ES-I3 (cell line): ENCODE data around the gene SPRY2.

Experiments used
- H3K36me3 ChIP-seq: 2 replicates; pipeline ENCODE4 v1.6.1; 2013; ENCODE audit warnings: mild to moderate bottlenecking, low read length, control low read depth, moderate library complexity; ENCODE audit not compliant: insufficient read depth
- H3K4me1 ChIP-seq: 2 replicates; pipeline ENCODE4 v1.6.1; 2013; ENCODE audit warnings: mild to moderate bottlenecking, control low read depth, low read length; ENCODE audit not compliant: insufficient read depth
- H3K9ac ChIP-seq: 2 replicates; pipeline ENCODE4 v1.6.1; 2013; ENCODE audit warnings: low read depth, mild to moderate bottlenecking, low read length, moderate library complexity
- H3K9me3 ChIP-seq: 2 replicates; pipeline ENCODE4 v1.6.1; 2013; ENCODE audit warnings: mild to moderate bottlenecking, low read length, moderate library complexity; ENCODE audit not compliant: control insufficient read depth, insufficient read depth

The SPRY2 gene

DNA sequence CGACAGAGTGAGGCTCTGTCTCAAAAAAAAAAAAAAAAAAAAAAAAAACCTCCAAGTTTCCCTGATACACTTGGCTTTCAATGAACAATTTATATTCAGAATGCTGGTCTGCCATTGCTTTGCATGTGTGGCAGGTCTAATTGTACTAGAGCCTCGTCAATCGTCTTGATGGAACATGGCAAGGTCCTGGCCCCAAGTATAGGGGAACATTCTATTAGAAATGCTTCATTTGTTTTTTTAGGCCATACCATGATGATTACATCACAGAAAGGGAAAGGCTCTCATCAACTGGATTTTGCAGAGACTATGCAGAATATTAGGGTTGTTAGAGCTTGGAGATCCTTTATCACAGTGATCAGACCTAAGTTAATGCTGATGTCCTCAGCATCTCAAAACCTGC is 28.0 kb downstream of the SPRY2 start:
- H3K9me3 ChIP-seq: no peaks in the 10 kb centered on the region; the same call in 1 of the 2 replicates
- no peak overlapping the region for H3K9ac ChIP-seq
- no peaks in the 10 kb centered on the region for H3K4me1 ChIP-seq
- no peaks in the 10 kb centered on the region for H3K36me3 ChIP-seq

DNA sequence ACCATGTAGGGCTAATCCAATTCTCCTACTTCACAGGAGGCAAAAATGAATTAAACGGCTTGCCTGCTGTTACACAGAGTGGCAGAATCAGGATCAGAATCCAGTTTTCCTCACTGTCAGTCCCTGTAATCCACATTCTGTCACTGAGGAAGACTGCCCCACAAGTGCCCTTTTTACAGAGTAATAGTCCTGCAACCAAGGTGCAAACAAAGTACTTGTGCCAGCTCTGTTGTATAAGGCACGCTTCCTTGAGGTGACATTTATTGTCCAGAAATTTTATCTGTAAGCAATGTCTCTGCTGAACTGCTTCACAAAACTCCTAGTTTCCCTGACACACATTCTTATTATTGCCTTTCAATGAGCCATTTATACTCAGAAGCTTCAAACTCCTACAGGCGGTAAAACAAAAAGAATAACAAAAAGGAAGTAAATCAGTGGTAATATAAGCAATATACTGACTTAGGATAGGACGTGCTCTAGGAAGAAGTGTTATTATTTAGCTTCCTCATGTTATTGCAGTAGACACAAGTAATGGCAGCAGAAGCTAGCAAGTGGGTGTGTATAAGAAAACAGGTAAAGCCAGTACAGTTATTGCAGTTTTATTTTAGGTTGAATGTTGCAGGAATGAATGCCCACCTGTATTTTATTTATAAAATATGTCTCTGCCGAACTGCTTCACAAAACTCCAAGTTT is 28.8 kb downstream of the SPRY2 start:
- no peaks in the 10 kb centered on the region for H3K4me1 ChIP-seq
- H3K36me3 ChIP-seq: no peaks in the 10 kb centered on the region

DNA sequence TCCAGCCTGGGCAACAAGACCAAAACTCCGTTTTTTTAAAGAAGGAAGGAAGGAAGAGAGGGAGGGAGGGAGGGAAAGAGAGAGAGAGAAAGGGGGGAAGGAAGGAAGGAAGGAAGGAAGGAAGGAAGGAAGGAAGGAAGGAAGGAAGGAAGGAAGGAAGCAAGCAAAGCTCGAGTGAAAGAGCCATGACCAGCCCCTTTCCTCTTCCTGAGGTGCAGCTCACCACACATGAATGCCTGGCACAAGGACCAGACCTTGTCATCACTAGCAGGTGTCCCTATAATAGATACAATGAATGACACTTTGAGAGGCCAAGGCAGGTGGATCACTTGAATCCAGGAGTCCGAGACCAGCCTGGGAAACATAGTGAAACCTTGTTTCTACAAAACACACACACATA is 31.0 kb downstream of the SPRY2 start:
- no peaks in the 10 kb centered on the region for H3K36me3 ChIP-seq
- no peaks in the 10 kb centered on the region; the same call in 1 of the 2 replicates for H3K9me3 ChIP-seq
- H3K9ac ChIP-seq: no peak overlapping the region
- peaks cover 9% of the 10 kb centered on the region; the same call in 1 of the 2 replicates for H3K4me1 ChIP-seq

More for the DNA sequence above, 28.8 kb downstream of the SPRY2 start:
- H3K9ac ChIP-seq: no peak overlapping the region
- H3K9me3 ChIP-seq: no peaks in the 10 kb centered on the region; the same call in 1 of the 2 replicates

DNA sequence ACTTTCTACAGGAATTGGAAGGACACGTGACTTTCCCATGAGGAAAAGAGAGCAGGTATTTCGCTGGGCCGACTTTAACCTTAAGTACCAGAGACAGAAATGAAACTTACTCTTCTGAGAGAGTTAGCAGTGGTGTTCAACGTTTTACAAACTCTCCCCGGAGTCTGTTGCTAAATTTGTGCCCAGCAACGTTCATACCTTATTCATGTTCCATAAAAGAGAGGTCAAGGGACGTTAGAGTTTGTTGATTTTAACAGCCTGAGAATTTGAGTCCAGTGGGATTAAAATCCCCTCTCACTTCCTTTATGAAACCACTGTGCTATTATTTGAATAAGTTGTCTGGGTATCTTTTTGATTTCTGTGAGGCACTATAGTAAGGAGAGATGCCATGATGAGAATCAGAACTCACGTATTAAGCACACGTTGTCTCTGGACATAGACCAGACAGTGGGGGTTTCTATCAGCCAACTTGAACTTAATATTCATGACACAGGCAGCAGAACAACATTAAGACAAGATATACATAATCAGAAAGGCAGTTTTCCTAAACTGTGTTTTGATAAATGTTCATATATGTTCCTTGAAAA is 33.4 kb downstream of the SPRY2 start:
- H3K4me1 ChIP-seq: peaks cover 9% of the 10 kb centered on the region; the same call in 1 of the 2 replicates
- H3K9me3 ChIP-seq: no peaks in the 10 kb centered on the region
- H3K9ac ChIP-seq: no peak overlapping the region
- H3K36me3 ChIP-seq: no peaks in the 10 kb centered on the region

DNA sequence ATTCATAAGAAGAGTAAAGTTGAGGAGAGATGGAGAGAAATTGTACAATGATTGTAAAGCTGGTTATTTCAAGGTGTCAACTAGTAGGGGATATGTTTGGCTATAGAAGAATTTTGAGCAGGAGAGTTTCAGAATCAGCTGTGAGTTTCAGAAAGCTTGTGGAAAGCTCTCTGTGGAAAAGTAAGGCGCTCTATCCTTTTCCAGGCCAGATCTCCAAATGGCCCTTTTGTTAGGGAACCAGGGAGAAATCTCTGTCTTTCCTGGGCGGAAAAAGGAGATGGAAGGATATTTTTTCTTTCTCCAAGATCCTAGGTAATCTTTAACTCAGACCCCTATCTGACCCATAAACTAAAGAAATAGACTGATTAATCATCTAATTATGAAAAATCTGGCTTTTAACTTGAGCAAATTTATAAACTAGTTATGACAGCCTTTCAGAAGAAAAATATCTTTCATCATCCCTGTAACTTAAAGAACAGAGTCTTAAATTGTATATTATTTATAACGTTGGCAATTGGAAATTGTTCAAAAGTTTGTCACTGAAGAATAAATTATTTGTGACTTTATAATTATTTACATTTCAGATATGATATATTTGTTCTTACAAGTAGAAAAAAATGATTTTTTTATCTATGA is 34.5 kb downstream of the SPRY2 start:
- no peaks in the 10 kb centered on the region for H3K36me3 ChIP-seq
- H3K9ac ChIP-seq: no peak overlapping the region
- H3K4me1 ChIP-seq: peaks cover 9% of the 10 kb centered on the region; the same call in 1 of the 2 replicates
- no peaks in the 10 kb centered on the region for H3K9me3 ChIP-seq

DNA sequence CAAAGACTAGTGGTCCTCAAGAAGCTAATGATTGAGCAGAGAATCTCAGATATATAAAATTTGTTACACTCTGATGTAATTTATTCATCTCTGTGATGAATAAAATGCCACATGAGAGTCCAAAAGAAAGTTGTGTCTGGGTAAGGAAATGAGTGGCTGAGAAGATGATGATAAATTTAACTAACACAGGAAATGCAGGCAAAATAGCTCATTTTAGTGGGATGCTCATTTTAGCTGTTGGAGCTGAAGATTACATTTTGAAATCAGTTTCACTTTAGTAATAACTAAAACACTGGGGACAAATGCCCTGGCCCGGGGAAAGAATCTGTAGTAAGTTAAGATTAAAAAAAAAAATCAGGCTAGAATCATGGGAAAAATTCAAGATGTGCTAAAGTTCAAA is 35.2 kb downstream of the SPRY2 start:
- Histone ChIP-seq H3K36me3 (no peaks in the 10 kb centered on the region), H3K9me3 (no peaks in the 10 kb centered on the region), H3K4me1 (peaks cover 9% of the 10 kb centered on the region; the same call in 1 of the 2 replicates), H3K9ac (no peak overlapping the region)

DNA sequence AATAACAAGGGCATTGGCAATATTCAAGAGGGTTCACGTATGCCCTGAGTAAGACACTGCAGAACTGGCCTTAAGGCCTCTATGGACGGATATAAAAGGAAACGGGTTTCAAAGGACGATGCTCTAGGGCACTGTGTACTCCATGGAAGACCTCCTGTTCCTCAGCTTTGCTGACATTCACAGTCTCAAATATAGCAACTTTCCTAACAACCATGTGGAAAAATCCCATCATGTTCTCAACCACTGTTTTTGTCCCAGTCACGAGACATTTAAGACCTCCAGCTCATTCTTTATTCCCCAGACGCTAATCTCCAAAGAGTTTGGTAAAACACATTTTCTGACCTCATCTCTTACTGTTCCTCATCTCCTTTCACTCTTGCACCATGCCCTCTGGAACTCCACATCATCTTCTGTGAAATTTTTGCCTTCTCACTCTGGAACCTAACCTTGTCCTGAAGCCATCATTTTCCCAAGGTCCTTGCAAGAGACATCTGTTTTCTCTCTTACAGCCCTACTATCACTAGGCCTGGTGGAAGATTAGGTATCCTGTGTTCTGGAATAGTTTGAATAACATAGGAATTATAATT is 37.6 kb downstream of the SPRY2 start:
- H3K36me3 ChIP-seq: no peaks in the 10 kb centered on the region
- H3K4me1 ChIP-seq: peaks cover 9% of the 10 kb centered on the region; the same call in 1 of the 2 replicates
- no peaks in the 10 kb centered on the region for H3K9me3 ChIP-seq
- no peak overlapping the region for H3K9ac ChIP-seq

DNA sequence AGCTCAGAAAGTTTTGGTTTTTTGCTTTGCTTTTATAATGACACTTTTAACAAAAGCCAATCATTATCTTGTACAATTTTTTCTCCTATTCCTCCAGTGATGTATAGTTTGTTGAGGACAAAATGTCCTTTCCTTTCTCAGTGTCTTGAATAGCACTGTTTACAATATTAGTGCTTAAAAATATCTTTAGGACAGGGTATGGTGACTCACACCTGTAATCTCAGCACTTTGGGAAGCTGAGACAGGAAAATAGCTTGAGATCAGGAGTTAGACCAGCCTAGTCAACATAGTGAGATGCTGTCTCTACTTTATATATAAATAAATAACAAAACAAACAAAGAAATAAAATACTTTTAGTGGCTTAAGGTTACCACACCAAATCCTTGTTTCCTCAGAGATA is 41.9 kb downstream of the SPRY2 start:
- Histone ChIP-seq H3K36me3 (no peaks in the 10 kb centered on the region), H3K9me3 (no peaks in the 10 kb centered on the region), H3K4me1 (peaks cover 15% of the 10 kb centered on the region; the same call in 1 of the 2 replicates), H3K9ac (no peak overlapping the region)

DNA sequence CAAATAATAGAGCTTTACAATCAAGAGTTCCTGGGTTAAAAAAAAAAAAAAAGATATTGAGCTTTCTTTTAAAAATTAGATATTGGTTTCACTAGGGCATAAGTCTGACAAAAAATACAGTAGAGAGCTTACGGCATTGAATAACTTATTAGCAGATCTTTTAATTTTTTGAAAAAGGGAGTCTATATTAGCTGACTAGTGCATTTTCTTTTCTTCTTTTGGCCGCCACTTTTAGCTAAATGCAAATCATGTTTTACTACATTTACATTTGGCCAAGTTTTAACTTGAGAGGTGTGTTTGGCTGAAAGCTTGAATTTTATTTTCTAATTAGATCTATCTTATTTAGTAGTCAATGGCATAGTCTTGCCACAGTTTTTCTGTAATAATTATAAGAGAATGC is 43.4 kb downstream of the SPRY2 start:
- H3K36me3 ChIP-seq: no peaks in the 10 kb centered on the region
- no peak overlapping the region for H3K9ac ChIP-seq
- H3K4me1 ChIP-seq: peaks cover 15% of the 10 kb centered on the region; the same call in 1 of the 2 replicates
- H3K9me3 ChIP-seq: no peaks in the 10 kb centered on the region

DNA sequence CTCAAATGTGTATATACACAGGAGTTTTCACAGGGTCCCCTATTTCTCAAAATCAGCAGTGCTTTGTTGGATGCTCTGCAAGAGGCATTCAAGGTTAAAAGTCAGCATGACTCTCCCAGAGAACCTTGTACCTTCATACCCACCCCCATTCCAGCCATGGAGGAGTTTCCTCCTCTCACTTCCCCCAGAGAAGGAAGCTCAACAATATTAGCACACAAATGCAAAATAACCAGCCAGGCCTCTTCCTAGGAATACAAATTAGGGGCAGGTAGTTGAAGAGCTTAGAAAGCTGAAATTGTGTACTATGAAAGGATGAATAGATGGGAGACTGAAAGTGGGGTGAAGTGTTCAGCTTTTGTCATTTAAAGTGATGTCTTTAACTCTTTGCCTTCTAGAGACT is 43.8 kb downstream of the SPRY2 start:
- Histone ChIP-seq H3K9me3 (no peaks in the 10 kb centered on the region), H3K36me3 (no peaks in the 10 kb centered on the region), H3K4me1 (peaks cover 15% of the 10 kb centered on the region; the same call in 1 of the 2 replicates), H3K9ac (no peak overlapping the region)

DNA sequence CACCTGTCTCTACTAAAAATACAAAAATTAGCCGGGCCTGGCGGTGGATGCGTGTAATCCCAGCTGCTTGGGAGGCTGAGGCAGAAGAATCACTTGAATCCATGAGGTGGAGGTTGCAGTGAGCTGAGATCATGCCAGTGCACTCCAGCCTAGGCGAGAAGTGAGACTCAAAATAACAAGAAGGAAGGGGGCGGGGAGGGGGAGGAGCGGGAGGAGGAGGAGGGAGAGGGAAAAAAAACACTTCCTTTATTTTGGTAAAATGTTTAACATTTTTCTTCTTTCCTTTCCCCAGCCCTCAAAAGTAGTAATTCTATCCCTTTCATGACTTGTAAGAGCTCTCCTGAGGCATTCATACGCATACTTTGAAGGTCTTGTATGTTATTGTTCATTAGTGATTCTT is 44.3 kb downstream of the SPRY2 start:
- H3K9ac ChIP-seq: no peak overlapping the region
- H3K9me3 ChIP-seq: no peaks in the 10 kb centered on the region
- no peaks in the 10 kb centered on the region for H3K36me3 ChIP-seq
- peaks cover 15% of the 10 kb centered on the region; the same call in 1 of the 2 replicates for H3K4me1 ChIP-seq

DNA sequence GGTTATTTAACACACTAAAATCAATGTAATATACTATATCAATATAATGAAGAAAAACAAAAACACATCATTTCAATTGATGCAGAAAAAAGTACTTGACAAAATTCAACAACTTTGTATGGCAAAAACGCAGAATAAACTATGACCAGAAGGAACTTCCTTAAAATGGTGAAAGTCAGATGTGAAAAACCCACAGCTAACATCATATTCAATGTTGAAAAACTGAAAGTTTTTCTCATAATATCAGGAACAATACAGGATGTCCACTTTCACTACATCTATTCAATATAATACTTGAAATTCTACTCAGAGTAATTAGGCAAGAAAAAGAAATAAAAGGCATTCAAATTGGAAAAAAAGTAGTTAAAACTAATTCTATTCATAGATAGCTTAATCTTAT is 50.3 kb downstream of the SPRY2 start:
- no peaks in the 10 kb centered on the region for H3K36me3 ChIP-seq
- H3K4me1 ChIP-seq: 0 out of 2 replicates have a peak, but pooled peaks cover under 1% of the 10 kb centered on the region
- peaks cover 2% of the 10 kb centered on the region; the same call in 1 of the 2 replicates for H3K9me3 ChIP-seq
- H3K9ac ChIP-seq: no peak overlapping the region
